NCI-H1105 (cell line): Measurements from ENCODE around the gene ABTB2.

Experiments
- DNase-seq: peaks from one replicate; lab custom pipeline; 2025; lab: John Stamatoyannopoulos, UW

Gene ABTB2

DNA sequence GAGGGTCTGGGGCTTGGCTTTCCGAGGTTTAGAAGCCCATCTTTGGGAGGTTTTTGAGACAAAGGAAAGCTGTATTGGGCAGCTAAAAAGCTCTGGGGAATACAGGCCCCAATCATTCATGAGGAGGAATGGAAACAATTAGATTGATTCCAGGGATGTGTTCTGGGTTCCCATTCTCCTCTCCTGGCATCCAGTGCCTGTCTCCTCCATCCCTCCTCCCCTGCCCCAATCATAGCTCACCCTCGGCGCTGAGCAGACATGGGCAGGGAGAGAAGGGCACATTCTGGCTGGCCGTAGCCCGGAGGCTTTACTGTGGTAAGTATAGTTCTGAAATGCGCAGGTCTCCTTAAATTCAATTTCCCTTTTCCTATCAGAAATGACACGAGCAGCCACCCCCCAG is 42.4 kb downstream of the ABTB2 start:
- DNase-seq = no peak

DNA sequence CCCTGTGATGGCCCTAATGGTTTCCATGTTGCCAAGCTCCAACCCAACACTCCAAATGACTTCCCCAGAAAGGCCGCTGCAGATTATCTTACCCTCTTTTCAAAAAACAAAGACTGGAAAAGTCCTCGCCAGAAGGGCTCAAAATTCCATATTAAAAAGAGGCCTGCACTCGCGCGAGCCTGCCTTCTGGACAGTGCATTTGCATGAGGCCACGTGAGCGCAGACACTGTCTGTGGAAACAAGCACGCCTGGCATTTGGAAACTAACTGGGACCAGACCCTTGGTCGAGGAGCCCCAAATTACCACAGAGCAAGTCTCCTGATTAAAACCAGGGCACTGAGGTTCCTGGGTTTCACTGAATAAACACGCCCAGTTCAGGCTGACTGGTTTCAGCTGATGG is 42.9 kb downstream of the ABTB2 start:
- DNase-seq = no peak

DNA sequence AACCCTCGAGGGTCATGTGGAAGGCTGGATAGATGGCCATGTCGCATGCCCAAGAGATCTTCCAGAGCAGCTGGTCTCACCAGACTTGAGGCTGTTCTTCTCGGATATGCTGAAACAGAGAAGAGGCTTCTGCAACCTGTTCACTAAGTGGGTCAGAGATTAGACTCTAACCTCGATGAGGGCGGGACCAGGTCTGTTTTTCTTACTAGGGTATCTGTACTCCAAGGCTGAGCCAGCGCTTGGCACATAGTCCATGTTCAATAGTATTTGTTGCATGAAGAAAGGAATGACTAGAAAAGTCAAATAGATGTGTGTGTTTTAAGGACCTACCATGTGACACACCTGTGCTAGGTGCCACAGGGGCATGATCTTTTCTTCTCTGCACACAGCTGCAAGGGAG is 43.6 kb downstream of the ABTB2 start:
- DNase-seq = no peak

DNA sequence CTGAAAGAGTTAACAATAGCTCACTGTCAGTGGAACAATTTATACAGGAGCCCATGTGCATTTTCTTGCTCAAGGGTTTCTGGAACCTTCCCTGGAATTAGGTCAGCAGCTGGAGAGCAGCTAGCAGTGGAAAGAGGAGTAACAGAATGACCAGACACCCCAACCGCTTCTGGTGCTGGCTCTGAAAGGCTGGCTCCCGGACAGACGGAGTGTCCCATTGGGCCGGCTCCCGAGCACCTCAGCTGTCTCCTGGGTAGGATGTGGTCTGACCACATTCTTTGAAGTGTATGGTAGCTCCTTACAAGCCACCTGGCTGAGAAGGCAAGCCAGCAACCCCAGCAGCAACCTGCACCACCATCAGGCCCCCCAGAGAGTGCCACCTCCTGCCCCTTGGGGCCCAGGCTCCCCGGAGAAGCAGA is 44.7 kb downstream of the ABTB2 start:
- no peak for DNase-seq

DNA sequence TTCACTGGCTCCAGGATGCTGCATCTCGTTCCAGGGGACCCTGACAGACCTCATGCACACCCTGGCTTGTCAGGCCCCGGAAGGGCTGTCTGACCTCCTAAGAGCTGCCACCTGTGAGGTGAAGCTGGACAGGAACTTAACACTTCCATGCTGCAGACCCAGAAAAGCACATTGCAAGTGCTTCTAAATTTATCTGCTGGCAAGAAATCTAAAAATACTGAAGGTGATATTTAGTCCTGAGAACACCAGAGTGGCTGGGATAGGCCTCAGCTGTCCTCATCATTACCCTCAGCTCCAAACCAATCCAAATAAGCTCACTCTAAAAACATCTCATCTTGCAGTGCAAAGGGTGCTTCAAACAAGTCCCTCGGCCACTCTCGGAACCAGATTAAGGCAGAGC is 46.7 kb downstream of the ABTB2 start:
- DNase-seq = no peak

DNA sequence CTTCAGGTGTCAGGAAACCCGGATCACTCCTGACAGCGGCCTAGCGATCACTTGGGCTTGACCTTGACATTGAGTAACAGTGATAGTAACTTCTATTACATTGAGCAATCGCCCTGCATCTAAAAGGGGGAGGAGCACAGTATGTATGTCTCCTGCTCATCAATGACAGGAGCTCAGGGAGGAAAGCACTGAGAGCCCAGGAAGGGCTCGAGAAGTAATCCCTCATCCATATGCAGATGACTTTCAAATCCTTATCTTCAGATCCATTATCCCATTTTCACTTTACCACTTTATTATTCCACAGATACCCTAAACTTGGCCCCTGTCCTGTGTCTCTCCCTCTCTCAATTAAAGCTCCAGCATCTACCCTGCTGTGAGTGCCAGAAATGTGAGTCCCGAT is 47.8 kb downstream of the ABTB2 start:
- DNase-seq = no peak

DNA sequence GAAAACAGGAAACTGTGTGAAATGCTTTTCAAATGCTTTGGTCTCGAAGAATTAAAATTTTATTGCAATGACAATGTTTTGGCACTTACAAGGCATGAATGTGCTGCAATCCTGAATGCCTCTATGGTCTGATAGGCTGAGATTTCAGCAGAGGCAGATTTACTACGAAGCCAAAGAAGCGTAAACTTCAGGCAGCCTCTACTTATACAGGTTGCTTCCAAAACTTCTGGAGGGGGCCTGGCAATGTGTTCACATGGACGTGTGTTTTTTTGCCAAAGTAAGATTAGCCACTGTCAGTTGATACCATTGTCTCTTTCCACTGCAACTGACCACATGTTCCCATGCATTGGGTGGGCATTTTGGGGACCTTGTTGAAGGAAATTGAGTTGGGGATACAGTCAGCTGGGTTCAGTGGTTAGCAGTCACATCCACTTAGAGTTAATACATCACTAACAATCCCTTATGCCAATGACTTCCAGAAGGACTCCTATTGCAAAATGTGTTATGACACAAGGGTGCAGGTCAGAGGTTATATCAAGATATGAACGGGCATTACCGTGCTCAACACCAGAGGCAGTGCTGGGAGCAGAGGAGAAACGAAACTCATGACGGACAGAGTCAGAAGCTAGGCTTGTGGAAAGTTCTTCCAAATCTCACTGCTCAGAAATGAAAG is 48.8 kb downstream of the ABTB2 start:
- no peak for DNase-seq

DNA sequence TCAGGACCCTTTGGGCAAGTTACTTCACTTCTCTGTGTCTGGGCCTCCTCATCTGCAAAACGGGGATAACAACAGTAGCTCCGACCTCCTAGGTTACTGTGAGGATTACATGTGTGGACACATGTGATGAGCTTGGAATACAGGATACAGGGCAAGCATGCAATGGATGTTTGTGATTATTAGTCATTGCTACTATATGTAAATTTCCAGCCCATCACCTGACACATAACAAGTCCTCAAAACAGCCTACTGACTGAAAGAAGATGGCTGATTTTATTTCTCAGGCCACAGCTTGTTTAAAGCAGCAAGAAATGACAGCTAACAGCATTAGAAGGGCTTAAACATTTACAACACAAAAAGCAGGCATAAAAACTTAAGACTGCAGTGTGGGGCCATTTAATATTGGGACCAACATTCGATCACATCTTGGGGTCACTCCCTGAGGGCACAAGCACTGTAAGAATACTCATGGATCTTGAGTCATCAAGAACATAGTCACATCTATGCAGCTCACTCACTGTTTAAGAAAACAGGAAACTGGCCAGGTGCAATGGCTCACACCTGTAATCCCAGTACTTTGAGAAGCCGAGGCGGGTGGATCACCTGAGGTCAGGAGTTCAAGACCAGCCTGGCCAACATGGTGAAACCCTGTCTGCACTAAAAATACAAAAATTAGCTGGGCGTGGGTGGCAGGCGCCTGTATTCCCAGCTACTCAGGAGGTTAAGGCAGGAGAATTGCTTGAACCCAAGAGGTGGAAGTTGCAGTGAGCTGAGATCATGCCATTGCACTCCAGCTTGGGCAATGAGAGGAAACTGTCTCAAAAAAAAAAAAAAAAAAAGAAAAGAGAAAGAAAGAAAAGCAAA is 49.5 kb downstream of the ABTB2 start:
- DNase-seq = no peak

DNA sequence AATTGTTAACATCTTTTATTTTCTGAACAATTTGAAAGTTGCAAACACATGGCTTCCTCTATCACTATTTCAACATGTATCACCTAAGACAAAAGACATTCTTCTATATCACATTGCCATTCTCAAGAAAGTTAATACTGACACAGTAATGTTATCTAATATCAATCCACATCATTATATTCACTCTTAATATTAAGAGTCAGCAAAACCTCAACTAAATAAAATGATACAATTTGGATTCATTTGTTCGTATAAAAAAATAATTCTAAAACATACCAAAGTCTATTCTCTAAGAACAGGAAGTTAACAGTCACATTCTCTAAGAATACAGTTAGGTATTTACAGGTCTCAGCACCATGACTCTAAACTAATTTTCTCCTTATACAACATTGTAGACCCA is 52.0 kb downstream of the ABTB2 start:
- DNase-seq = no peak

DNA sequence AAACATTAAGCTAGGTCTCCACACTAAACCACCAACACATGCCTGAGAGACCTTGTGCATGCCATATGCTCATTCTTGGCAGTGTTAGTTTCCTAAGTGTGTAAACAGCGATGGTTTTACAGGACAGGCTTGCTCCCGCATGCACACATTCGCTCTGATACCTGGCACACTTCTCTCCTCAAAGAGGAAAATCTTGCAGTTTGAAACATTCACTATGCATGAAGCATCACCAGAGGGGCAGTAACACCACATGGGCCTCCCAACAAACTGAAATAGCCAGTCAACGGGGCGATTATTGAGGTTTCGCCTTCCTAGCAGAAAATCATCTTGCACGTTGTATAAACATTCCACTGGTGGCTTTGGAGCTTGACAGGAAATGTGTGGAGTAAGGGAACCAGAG is 52.6 kb downstream of the ABTB2 start:
- no peak for DNase-seq

DNA sequence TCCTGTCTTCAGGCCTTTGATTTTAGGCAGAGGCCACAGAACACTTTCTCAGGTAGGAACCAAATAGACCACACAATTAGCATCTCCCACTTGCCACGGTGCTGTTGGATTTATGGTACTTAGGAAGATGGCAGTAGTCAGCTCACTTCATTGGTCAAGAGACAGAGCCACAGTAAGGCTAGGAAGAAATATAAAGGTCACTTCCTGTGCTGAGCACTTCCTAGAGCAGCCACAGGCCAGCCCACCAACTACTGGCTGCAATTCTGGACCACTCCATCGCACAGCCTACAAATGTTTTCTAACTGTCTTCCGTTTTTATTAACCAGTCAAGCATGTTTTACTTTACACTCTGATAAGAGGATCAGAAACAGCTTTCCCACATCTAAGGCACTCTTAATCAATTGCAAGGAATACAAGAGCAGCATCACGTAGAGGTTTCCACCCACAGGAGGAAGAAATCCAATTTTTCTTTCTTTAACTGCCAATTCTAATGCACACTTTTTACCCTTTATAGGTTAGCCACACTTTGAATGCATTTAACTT is 54.7 kb downstream of the ABTB2 start:
- DNase-seq = no peak

DNA sequence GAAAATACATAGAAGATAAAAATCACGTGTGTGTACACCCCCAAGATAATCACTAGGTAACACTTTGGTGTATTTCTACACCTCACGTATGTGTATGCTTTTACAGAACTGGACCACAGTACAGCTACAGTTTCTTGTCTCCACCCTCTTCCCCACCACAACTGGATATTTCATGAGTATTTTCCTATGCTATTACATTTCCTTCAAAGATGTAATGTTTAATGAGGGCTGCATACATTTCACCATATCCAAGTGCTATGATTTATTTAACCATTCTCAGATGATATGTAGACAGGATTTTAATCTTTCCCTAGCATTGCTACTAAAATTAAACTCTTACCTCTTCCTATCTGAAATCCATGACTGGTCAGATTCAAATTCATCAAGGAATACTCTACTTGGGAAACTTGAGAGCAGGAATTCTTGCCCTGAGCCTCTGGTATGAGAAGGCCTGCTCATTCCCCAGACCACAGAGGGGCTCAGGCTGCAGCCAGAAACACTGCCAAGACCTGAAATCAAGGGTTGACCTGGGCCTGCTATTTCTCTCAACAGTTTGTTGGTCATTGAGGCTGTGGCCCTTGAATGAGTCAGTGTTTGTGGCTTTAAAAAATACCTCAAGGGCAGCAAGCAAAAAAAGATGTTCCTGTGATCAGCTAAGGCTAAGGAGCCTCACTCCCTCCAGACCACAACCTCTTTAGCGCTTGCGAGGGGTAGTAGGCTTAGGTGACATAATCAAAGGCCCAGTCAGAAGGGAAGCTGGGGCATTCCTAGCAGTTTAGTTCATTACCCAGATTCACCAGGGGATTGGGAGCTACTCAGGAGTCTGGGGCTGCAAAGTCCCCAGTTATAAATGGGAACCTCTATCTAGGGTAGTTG is 55.5 kb downstream of the ABTB2 start:
- no peak for DNase-seq

DNA sequence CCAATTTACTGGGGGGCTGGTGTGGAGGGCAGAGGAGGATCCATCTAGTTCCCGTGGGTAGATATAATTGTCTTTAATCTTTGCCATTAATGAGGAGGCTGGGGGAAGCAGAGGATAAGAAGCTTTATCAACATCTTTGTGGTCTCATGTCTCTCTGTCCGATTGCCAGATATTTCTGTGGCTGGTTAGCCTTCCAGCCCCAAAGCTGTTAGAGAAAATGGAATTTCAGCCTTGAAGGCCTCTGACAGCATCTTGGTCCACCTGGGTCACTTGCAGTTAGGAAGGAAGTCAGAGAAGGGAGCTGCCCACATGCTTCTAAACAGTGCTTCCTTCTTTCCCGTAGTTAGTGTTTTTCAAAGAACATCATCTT is 56.9 kb downstream of the ABTB2 start:
- DNase-seq = no peak

DNA sequence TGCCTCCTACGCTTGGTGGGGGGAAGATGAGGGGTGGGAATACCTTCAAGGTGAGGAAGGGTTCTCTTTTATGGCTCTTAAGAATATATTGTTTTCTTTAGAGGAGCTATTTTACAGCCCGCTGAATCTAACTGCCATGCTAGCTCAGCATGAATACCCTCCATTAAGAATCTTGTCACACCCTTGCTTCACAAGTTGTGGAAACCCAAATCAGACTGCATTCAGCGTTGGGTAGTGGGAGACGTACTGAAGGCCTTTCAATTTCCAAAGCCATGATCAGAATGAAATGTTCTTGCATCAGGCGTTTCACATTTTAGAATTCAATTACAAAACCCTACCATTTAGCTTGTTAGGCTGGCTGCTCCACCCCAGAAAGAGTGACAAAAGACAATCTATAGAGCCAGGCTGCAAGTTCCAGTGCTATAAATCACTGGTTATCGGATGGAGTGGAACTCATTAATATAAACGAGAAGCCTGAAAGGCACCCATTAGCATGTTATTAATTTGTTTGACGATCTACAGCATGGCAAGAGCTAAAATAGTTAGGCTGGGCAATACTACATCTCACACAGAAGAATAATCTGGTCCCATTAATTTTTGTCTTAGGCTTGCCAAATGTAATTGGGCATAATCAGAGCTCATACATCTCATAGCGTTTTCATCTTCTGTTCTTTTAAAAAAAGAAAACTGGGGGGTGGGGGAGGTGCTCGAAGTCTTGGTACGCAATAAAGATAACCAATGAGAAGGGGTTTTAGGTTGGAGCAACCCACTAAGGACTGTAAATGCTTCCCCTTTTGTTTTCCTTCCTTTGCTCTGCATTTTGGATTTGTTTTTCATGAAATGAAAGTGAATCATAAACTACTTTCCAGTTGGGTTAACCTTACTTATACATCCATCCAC is 57.5 kb downstream of the ABTB2 start:
- DNase-seq = no peak

DNA sequence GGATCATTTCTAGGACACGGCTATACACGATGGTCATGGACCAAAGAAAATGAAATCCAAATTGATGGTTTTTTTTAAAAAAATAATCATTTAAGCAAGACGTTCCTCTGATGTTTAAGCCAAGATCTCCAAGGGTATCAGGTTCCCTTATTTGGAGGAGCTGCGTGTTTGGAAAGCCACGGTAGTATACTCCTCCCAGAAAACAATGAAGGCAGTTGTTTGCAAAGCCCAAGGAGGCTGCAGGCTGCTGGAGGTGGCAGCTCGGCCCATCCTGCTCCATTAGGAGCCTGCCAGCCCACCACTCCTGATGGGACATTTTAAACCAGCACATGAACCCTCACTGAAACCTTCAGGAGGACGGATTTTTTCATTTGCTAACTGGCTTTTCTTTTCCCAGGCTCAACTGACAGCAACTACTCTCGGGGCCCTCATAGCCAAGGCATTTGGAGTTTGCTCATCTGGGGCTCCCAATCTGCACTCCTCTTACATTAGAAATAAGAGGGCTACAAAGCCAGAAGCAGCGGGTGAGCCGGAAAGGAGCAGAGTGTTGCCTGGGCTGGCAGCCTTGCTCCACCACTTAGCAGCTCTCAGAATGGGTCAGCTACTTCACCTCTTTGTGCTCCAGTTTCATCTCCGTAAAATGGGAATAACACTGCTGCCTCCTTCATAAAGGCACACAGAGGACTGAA is 58.4 kb downstream of the ABTB2 start:
- DNase-seq = no peak

DNA sequence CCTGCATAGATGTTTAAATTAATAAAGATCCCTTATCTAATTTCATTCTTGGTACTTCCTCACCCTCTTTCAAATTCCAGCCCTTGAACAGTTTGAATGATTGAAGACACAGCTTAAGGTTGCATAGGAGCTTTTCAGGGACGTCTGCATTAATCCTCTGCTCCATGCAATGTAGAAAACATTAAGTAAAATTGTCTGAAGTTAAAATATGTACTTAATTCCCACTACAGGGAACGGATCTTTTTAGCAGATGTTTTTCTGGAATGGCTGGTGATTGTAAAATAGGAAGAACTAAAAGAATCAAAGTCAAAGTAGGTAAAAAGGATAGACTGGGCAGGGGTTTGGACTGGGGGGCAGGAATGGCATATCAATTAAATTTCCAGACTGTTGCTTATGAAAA is 58.9 kb downstream of the ABTB2 start:
- DNase-seq = no peak

DNA sequence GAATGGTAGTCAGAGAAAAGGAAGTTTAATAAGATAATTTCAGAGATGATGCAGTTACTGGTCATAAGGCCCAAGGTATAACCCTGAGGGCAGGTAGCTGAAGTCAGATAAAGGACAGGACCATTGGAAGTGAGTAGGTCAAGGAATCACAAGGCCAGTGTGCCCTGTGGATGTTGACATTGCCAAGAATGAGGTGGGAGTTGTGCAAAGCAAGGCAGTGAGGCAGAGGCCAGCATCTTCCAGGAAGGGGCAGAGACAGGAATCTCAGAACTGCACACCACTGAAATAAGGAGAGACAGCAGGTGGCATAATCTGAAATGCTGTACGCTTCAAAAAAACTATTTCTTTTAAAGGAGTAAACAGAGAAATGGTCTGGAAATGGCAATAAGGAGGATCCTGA is 61.4 kb downstream of the ABTB2 start:
- DNase-seq = no peak

DNA sequence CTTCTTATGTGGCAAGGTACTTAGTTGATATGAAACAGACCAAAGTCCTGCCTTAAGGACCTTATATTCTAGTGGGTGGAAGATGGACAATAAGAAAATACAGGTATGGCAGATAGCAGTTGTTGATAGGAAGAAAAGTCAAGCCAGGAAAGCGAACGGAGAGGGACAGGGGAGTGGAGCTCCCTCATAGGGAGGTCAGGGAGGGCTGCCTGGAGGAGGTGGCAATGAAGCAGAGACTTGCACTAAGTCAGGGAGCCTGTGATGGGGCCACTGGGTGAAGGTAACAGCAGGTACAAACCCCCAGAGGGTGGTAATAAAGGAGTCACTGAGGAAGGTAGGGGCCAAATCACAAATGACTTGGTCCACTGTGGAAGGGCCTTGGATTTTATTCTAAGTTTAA is 65.3 kb downstream of the ABTB2 start:
- no peak for DNase-seq

DNA sequence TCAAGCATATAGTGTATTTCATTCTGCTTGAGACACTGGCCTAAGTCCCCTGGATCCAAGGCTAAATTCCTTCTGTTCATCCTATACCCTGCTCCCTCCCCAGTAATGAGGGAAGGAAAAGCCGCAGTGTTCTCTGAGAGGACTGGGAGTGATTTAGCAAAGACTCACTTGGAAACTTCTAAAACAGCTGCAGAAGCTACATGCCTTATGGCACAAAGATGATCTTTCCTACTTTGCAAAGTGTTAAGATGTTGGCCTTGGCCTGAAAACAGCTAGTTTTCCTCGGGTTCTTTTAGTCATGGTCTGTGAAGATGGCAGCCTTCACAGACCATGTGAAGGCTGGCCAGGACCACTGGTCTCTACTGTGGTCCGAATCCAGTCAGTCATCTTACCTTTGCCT is 65.7 kb downstream of the ABTB2 start:
- DNase-seq = no peak

DNA sequence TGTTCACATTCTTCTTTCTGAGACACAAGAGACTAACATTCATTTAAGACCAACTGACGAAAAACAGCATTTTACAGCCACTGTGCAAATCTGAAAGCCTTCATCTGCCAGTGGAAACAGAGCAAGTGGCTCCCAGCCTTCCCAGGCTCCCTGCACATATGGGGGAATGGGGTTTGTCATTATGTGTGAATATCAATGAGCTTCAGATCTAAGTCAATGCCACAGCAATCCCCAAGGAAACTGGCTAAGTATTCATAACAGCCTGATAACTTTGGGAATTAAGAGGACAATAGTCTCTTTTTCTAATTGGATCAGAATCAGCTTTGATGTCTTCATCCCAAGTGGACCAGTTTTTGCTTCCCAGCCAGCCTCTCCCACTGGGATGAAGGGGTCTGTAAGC is 66.9 kb downstream of the ABTB2 start:
- DNase-seq = no peak

DNA sequence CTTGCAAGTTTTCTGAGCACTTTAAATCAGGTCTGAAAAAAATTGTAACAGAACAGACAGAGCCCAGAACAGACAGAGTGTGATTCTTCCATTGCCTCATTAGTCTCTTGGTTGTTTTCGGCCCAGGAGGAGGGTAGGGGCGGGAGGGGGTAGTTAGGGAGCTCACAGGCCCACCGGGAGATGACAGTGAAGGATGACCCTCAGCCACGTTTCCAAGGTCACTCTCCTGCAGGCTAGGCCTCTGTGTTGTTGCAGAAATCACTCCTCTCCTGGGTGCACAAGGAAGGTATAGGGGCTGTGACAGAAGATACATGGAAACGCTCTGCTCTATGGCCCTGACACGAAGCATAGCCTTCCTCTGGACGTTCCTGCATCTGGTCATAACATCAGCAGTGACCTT is 69.3 kb downstream of the ABTB2 start:
- DNase-seq = no peak
